Gastrocnemius medialis (tissue), 4 donors: ENCODE data around the gene ITPKC. TPM values are rescaled to one million over a fixed set of nuclear protein-coding genes. Genes with fewer than 3 reads are reported as not detected.

Source experiments
- total RNA-seq, 4 donors: library from RNA; depleted of rRNA; stranded (reverse); fragments of >200 nt; gene quantifications; one replicate each; pipeline versions ENCODE4 v1.1.0 to v1.2.3, GENCODE V29; 2016

The ITPKC gene
- total RNA-seq, 4 donors from 2014 or later, result 14.9 to 34.5 (median 21.8) TPM

Other genes with a start within 250 kb of the ITPKC start
- gene SHKBP1, start 140.2 kb upstream of the ITPKC start, total RNA-seq, result 10 to 100 TPM; 11.1 to 24.5 (median 23.6) TPM
- 10 to 100 TPM; 34.4 to 46.7 (median 40.5) TPM for gene LTBP4, start 115.7 kb upstream of the ITPKC start, total RNA-seq
- 10 to 100 TPM in 3 of 4 donors, 1 to 10 TPM in 1; 5.5 to 16.7 (median 14.1) TPM for gene NUMBL, start 26.5 kb upstream of the ITPKC start, total RNA-seq
- 10 to 100 TPM; 14.9 to 30.7 (median 20.2) TPM for gene COQ8B, start 226 bp upstream of the ITPKC start, total RNA-seq
- gene ACTMAP, start 33.4 kb downstream of the ITPKC start, total RNA-seq, result 10 to 100 TPM in 1 of 4 donors, 1 to 10 TPM in 3; 4.2 to 14.6 (median 6.2) TPM
- gene SNRPA, start 34.1 kb downstream of the ITPKC start, total RNA-seq, result 10 to 100 TPM; 24.3 to 35.2 (median 27.3) TPM
- gene MIA, start 58.4 kb downstream of the ITPKC start, total RNA-seq, result not detected
- 10 to 100 TPM; 14.9 to 27.2 (median 19.7) TPM for gene RAB4B, start 61.1 kb downstream of the ITPKC start, total RNA-seq
- gene EGLN2, start 82.1 kb downstream of the ITPKC start, total RNA-seq, result 10 to 100 TPM; 42.7 to 56.6 (median 47.9) TPM
- gene CYP2A6, start 133.3 kb downstream of the ITPKC start, total RNA-seq, result under 1 TPM in 2 of 4 donors, not detected in 2; 0.16 to 0.20 TPM
- gene CYP2A7, start 165.1 kb downstream of the ITPKC start, total RNA-seq, result not detected